NCI-H2081 treated with DMSO at 0.1 percent for 48 hours (cell line): ENCODE measurements around the gene ST8SIA6.
"Not testable (repeated sequence)": the region's sequence is repeated elsewhere in the genome, so short reads cannot be mapped to it uniquely, and the experiment has no call there.

Source experiments
- DNase-seq: peaks from one replicate; lab custom pipeline; 2025; lab: John Stamatoyannopoulos, UW

Gene ST8SIA6, protein sequence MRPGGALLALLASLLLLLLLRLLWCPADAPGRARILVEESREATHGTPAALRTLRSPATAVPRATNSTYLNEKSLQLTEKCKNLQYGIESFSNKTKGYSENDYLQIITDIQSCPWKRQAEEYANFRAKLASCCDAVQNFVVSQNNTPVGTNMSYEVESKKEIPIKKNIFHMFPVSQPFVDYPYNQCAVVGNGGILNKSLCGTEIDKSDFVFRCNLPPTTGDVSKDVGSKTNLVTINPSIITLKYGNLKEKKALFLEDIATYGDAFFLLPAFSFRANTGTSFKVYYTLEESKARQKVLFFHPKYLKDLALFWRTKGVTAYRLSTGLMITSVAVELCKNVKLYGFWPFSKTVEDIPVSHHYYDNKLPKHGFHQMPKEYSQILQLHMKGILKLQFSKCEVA

DNA sequence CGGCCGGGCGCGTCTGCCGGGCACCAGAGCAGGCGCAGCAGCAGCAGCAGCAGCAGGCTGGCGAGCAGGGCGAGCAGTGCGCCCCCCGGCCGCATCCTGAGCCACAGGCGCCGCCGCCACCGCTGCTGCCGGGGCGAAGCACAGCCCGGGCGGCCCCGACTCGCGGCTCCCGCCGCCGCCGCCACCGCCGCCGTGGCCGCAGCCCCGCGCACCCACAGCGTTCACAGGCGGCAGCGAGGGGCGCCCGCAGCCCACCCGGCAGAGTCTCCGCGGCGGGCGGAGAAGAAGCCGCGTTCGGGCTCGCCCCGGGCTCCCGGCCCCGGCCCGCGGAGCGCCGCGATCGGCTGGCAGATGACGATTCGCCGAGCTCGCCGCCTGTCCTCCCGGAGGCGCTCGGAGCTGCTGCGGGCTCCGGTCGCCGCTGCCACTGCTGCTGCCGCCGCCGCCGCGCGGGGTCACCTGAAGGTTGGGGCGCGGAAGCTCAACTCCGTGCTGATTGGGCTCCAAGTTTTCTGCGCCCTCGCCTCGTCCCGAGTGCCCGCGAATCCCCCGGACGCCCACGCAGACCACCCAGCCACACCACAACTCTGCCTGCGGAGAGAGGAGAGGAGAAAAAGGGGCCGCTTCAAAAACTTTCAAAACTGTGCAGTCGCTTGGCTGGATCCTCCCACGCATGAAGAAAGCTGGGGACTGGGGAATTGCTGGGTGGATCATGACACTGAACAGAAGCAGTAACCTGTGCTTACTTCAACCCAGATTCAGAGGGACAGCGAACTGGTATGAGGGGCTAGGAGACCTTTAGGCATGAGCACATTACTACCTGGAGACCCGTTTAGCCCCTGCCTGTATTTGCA lies at the start of gene ST8SIA6:
Gene ST8SIA6 (minus strand): TSS at position 435 of the 854 bp plus-strand sequence. CDS start 340 bp downstream, at position 95.
- DNase-seq = no peak

DNA sequence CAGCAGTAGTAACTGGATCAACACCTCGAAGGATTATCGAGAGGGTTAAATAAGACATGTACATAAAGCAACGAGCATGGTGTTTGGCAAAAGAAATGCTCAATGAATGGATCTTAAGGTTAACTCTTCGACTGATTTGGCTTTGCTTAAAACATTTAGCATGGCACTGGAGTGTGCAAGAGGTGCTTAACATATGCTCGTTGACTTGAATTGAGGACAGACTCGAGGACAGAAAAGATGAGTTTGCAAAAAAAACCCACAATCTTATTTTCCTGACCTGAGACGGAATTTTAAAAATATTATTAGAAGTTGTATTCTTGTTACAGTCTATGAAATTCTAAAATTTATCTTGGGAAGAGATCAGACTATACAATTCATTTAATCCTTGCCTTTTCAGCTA lies 49.4 kb upstream of the ST8SIA6 start:
- DNase-seq = no peak

DNA sequence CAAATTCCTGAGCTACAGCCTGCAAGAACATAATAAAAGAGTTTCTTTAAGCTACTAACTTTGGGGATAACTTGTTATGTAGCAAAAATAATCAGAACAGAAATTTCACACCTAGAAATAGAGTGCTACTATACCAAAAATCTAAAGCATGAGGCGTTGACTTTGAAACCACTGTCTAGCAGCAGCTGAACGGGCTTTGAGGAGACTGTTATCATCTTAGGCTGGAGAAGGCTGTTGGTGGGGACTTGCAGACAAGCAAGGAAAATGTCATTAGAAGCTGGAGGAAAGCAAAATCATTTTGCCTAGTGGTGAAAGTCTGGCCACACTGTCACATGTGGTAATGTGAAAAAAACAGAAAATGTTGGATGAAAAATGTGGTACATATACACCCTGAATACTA lies 48.4 kb upstream of the ST8SIA6 start:
- no peak for DNase-seq

DNA sequence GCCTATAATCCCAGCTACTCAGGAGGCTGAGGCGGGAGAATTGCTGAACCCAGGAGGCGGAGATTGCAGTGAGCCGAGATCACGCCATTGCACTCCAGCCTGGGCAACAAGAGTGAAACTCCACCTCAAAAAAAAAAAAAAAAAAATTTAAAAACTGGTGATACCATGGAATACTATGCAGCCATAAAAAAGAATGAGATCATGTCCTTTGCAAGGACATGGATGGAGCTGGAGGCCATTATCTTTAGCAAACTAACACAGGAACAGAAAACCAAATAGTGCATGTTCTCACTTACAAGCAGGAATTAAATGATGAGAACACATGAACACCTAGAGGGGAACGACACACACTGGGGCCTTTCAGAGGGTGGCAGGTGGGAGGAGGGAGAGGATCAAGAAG lies 44.6 kb upstream of the ST8SIA6 start:
- not testable (repeated sequence) for DNase-seq

DNA sequence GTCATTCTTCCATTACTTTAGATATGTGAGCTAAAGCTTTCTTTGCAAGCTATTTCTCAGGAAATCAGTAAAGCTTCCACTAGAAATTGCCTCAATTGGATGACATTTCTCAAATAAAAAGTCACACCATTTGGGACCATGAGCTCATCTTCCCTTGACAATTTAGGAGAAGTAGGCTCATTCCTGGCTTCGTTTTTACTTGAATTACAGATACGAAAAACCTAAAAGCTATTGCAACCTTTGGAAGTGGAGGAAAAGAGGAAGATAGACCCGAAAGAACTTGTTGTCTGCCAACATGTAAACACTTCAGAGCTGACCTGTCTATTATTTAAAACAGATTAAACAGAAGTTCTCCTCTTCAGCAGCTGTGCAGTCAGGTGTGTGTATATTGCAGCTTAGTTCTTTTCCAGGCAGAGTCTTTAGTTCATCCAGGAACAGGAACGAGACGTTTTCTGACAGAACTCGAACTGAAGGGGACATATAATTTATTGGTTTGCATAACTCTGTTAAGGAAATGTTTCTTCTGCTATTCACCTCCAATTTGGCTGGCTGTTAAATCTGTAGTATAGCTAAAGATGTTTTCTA lies 43.1 kb upstream of the ST8SIA6 start:
- DNase-seq = no peak

DNA sequence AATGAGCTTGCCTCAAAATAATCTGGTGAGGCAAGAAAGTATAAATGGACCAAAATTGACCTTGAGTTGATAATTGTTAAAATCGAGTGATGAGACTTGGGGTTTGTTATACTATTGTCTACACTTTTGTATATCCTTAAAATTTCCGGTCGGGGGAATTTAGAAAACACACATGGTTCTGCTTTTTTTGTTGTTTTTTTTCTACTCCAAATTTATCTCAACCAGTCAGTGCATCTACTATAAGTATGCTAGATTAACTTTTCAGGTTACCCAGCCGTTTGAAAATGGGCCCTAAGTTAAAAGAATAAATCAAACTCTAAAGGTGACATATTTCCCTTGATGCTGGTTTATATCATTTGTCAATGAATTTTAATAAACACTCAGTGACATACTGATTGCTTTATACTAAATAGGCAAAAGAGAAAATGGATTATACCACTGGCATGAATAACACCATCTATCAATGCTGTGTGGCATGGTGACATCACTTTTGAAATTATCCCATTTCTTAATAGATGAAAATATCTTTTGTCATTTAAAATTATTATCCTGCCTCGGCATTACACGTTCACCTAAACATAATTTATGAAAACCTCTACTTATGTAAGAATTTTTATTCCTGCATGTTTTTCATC lies 40.3 kb upstream of the ST8SIA6 start:
- DNase-seq = no peak

DNA sequence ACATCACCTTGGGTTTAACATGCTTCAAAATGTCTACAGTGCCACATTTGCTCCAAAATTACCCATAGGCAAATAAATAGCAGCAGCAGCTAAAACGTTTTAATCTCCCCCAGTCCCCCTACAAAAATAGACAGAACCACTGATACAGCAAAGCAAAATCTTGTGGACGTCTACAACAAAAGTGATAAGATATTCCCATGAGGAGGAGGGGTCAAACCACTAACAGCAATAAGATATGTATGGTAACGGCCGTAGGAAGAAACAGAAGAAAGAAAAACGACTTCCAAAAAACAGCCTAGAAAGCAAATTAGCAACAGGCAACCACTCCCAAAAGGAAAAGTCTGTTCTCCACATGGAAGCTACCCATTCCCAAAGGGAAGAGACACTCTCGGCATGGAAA lies 34.5 kb upstream of the ST8SIA6 start:
- no peak for DNase-seq

DNA sequence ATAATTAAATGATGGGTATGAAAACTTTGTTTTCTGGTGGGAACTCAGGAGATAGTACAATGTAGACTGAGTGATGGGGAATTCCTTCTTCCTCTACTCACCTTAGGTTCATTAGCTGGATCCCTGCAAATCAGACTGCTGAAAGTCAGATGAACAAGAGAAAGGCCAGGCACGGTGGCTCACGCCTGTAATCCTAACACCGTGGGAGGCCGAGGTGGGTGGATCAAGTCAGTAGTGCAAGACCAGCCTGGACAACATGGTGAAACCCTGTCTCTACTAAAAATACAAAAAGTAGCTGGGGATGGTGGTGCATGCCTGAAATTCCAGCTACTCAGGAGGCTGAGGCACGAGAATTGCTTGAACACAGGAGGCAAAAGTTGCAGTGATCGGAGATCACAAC lies 28.7 kb upstream of the ST8SIA6 start:
- DNase-seq = no peak

DNA sequence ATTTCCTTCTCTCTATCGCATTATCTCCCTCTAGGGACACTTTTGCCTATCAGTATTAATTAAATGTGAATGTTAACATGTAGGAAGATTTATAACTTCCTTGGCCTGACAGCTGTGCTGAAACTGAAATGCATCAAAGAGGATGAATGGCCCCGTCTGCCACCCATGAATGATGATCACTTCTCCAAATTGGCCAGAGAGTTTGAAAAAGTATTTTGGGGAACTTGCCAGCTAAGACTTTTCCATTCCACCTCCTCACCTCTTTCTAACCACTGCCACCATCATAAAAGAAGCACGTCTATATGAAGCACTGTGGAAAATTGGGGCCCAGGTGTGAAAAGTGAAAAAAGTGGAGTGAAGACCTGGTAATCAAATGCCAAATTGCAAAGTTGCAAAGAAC lies 25.4 kb upstream of the ST8SIA6 start:
- no peak for DNase-seq

DNA sequence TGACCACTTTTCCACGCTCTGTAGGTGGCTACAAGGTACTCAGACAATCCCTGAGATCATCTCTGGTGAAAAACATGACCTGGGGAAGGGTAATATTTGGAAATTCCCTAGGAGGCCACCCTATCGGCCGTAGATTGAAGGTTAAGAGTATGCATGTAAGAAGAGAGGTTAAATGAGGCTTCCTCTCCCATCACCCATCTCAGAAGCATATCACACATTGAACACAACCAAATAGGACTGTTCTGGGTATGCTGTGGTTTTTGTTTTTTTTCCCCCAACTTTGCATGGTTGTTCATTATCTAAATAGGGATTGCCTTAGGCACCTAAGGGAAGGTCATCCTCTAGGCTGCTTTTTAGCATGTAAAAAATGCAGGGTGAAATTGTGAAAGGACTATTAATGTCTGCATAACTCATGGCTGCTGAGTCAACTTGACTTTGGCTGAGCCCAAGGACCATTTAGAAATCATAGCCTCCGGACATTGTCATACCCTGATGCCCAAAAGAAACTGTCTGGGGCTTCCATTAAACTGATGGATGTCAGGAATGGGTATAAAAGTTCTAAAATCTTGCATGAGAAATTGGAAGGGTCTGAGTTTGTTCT lies 24.7 kb upstream of the ST8SIA6 start:
- DNase-seq = no peak

DNA sequence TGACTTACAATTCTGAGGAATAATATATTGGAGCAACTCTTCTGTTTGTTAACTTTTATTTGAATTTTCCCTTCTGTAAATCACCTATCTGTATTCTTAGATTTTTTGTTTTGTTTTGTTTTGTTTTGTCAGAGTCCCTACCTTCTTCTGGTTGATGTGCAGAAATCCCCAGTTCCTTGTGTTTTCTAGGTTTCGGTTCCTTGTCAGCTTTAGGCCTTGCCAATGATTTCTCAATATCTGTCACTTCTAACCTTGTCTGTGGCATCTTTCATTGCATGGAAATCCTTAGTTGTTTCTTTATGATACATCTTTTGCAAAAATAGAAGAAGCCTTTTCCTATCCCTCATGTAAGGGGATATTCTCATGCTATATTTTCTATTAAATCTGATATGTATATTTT lies 21.7 kb upstream of the ST8SIA6 start:
- no peak for DNase-seq

DNA sequence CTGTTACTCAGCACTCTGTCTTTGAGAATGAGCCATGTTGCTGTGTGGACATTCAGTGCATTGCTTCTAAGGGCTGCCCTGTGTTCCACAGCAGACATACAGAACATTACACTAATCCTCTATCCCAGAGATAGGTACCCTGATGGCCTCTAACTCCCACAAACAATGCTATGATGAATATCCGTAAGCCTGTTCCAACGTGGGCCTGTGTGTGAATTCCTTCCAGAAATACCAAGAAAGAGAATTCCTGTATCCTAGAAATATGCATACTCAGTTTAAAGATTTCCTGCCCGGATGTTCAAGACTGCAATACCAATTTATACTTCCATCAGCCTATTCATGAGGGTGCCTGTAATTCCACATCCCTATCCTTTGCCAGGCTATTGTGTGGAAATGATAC lies 21.3 kb upstream of the ST8SIA6 start:
- DNase-seq = no peak

DNA sequence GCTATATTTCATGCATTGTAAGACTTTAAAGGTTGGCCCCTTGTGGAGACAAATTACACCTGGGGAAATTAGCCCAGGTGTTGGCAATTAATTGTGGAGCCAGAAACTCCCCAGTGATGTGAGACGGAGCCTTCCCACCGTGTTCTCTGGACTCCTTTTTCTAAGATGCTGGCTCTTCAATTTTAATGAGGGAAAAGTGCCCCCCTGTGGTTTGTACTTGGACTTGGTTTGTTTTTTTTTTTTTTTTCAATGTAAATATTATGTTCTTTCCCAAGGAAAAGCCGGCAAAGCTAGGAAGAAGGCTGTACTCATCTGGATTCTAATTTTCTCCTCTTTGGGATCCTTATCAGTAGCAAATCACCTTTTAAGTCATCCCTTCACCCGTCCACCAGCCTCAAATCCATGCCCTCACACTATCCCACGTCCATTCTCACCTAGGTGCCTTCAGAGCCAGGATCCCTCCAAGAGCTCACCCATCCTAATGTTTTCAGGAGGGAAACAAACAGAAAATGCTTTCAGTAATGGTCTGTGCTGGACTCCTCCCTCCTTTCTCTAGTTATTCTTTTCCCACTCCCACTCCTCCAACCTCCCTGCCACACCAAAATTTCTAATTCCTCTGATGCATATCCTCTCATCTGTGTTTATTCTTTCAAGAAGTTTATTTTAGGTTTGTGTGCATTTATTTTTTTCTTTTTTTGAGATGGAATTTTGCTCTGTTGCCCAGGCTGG lies 20.4 kb upstream of the ST8SIA6 start:
- no peak for DNase-seq

DNA sequence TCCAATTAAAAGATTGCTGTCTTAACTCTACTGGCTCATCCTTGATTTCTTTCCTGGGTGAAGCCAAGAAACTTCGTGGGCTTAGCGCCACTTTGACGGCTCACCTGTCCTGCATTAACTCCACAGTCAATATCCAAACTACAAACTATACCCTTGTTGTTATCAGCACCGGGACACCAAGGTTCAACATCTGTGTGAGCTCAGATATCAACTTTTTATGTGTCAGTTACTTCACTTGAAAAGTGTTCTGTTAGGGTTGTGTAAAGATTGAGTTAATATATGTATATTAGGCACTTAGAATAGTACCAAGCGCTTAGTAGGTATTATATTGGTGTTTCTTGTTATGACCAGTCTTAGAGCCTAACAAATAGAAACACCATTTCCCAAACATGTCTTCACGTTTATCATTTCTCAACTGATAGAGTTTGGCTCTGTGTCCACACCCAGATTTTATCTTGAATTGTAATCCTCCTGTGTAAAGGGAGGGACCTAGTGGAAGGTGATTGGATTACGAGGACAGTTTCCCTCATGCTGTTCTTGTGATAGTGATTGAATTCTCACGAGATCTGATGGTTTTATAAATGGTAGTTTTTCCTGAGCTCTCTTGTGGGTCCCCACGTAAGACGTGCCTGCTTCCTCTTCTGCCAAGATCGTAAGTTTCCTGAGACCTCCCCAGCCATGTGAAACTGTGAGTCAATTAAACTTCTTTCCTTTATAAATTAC lies 19.0 kb upstream of the ST8SIA6 start:
- no peak for DNase-seq

DNA sequence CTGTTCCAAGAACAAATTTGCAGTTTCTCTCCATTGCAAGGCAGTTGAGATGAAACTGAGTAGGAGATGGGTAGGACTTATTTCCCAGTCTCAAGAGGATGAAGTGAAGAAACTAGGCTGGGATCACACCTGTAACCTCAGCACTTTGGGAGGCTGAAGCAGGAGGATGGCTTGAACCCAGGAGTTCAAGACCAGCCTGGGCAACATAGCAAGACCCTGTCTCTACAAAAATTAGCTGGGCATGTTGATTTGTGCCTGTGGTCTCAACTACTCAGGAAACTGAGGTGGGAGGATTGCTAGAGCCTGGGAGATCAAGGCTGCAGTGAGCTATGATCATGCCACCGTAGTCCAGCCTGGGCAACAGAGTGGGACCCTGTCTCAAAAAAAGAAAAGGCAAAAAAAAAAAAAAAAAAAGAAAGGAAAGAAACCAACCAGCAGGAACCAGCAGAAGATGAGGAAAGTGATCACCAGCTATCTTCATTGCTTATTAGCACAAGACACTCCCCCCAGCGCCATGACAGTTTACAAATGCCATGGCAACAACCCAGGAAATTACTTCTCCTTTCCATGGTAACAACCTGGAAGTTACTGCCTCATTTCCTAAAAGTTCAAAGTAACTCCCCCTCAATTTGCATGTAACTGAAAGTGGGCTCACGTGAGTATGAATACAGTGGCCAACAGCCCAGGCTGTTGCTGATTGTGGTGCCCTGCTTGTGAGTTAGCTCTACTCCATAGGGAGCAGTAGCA lies 18.3 kb upstream of the ST8SIA6 start:
- DNase-seq = no peak

DNA sequence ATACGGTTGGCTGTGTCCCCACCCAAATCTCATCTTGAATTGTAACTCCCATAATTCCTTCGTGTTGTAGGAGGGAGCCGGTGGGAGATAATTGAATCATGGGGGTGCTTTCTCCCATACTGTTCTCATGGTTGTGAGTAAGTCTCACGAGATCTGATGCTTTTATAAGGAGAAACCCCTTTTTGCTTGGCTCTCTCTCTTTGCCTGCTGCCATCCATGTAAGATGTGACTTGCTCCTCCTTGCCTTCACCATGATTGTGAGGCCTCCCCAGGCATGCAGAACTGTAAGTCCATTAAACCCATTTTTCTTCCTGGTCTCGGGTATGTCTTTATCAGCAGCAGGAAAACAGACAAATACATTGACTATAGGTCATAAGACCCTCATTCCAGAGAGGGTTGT lies 15.9 kb upstream of the ST8SIA6 start:
- no peak for DNase-seq

DNA sequence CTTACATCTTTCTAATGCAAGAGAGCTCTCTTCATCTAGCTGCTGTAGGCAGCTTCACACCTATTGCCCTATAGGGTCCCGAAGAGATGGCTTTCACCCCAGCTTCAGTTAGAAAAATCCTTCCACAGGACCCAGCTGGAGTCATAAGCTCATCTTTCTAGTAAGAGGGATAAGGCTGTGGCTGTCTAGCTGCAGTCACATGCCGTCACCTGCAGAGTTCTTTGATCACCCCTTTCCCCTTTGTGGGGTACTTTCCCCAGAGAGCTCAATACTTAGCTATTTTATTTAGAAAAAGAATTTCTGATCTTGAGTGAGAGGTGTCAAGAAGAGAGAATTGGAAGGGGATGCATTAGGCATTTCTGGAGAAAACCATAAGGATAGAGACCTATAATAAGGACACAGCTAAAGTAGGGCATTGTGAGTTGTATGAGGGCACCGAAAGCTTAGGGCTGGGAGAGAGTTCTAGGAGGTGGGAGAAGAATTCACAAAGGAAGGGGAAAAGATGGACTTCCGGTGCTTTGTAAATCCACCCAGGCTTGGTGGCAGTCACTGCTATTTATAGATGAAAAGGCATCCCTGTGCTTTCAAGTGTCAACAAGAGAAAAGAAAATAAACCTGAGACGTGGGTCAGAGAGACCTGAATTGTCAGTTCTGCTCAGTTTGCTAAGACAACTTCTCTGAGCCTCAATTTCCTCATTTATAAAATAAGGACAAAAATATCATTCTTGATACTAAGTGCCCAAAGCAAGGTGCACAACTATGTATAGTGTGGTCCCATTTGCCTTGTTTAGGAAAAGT lies 11.1 kb upstream of the ST8SIA6 start:
- DNase-seq = no peak

DNA sequence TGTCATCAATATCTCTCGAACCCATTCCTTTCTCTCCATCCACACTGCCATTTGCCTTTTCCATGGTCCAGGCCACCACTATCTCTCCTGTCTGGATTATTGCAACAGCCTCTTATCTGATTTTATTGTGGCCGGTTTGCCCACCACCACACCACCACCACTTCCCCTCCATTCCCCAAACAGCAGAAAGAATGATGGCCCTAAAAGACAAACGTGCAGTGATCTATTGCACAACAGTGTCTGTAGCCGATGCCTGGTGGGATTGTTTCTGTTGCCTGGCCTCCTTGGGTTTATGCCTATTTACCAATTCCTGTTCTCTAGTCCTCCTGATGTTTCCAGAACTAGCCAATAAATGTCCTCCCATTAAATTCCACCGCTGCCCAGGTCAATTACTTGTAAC lies 10.2 kb upstream of the ST8SIA6 start:
- no peak for DNase-seq

DNA sequence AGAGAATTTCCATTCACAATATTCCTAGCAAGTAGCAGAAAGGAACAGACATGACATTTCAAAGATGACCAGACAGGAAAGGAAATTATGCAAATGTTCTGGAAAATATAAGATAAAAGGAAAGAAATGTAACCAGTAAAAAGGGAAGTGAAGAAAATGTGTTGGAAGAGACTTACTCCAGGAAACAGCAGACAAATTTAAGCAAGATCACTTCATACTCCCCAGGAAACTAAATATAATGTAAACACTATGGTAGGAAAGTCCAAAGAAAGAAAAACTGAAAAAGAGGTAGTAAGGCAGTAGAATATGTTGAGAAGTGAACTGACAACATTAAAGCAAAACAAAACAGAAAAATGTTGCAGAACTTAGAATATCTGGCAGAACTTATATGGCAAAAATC lies 6.4 kb upstream of the ST8SIA6 start:
- DNase-seq = no peak
